ENCODE data around the gene ACVR1.

ACVR1 gene

GRCh38 chr2:157803476-157803875, 72.7 kb downstream of the ACVR1 start:
- TF ChIP-seq, protein P1, sequence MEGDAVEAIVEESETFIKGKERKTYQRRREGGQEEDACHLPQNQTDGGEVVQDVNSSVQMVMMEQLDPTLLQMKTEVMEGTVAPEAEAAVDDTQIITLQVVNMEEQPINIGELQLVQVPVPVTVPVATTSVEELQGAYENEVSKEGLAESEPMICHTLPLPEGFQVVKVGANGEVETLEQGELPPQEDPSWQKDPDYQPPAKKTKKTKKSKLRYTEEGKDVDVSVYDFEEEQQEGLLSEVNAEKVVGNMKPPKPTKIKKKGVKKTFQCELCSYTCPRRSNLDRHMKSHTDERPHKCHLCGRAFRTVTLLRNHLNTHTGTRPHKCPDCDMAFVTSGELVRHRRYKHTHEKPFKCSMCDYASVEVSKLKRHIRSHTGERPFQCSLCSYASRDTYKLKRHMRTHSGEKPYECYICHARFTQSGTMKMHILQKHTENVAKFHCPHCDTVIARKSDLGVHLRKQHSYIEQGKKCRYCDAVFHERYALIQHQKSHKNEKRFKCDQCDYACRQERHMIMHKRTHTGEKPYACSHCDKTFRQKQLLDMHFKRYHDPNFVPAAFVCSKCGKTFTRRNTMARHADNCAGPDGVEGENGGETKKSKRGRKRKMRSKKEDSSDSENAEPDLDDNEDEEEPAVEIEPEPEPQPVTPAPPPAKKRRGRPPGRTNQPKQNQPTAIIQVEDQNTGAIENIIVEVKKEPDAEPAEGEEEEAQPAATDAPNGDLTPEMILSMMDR (conservative IDR thresholded peaks at IDR 0.05; ENCODE audit: low read length): no peak
- no peak overlapping the region for H3K4me3 ChIP-seq (ENCODE audit: low read length)
- no peak for DNase-seq (ENCODE audit: low read depth)

- DNase-seq (ENCODE audit: low read depth): no peak
- no peak overlapping the region for H3K4me3 ChIP-seq (ENCODE audit: low read length)
- TF ChIP-seq, protein P1 (conservative IDR thresholded peaks at IDR 0.05; ENCODE audit: low read length): no peak
These were observed 75.2 kb downstream of the ACVR1 start for GRCh38 chr2:157800838-157801495.

GRCh38 chr2:157793053-157793612, 83.0 kb downstream of the ACVR1 start:
- TF ChIP-seq, protein P1 (conservative IDR thresholded peaks at IDR 0.05; ENCODE audit: low read length): peak; percentile 47
- H3K4me3 ChIP-seq (ENCODE audit: low read length): no peak overlapping the region
- no peak for DNase-seq (ENCODE audit: low read depth)

DNA sequence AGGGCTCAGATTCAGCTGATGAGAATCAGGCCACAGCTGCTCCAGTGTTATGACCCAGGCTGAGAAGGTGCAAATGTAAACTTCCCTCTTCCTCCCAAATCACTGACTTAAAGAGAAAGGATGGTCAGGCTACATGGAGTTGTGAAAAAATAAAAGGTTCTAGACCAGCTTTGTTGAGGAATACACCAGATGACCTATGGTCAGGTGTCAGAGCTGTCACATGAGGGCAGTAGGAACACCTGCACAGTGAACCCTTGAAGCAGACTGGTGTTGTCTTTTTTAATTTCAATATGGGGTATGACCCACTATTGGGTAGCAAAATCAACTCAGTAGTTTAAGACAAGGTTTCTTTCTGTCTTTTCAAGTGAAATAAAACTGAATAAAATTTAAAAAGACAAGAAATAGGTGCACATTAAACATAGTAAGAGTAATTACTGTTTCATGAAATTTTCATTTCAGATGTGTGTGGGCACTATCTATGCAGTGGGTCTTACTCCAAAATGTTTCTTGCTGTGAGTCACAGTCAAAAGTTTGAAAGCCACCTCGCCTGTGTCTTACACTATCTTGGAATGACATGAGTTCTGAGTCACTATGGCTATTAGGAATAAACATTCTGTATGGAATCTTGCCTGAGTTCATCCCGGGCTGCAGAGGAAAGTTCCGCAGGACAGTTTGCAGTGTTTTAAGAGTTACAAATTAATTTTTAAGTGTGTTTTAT, 83.6 kb downstream of the ACVR1 start:
- TF ChIP-seq, protein P1 (conservative IDR thresholded peaks at IDR 0.05; ENCODE audit: low read length): no peak
- no peak overlapping the region for H3K4me3 ChIP-seq (ENCODE audit: low read length)
- DNase-seq (ENCODE audit: low read depth): peak; percentile 70

GRCh38 chr2:157790780-157791179, 85.3 kb downstream of the ACVR1 start:
- H3K4me3 ChIP-seq (ENCODE audit: low read length): no peak overlapping the region
- DNase-seq (ENCODE audit: low read depth): no peak
- TF ChIP-seq, protein P1 (conservative IDR thresholded peaks at IDR 0.05; ENCODE audit: low read length): no peak

GRCh38 chr2:157789933-157790511, 86.1 kb downstream of the ACVR1 start:
- no peak for DNase-seq (ENCODE audit: low read depth)
- TF ChIP-seq, protein P1 (conservative IDR thresholded peaks at IDR 0.05; ENCODE audit: low read length): no peak
- no peak overlapping the region for H3K4me3 ChIP-seq (ENCODE audit: low read length)

Measured in AG10803 (cell line).